ENCODE results near the gene MPO. TPM values are rescaled to one million over a fixed set of nuclear protein-coding genes. Genes with fewer than 3 reads are reported as not detected.

The MPO gene
- total and polyA plus RNA-seq, 2 of the 4 experiments (the other 2 are of a cell fraction) = not detected

DNA sequence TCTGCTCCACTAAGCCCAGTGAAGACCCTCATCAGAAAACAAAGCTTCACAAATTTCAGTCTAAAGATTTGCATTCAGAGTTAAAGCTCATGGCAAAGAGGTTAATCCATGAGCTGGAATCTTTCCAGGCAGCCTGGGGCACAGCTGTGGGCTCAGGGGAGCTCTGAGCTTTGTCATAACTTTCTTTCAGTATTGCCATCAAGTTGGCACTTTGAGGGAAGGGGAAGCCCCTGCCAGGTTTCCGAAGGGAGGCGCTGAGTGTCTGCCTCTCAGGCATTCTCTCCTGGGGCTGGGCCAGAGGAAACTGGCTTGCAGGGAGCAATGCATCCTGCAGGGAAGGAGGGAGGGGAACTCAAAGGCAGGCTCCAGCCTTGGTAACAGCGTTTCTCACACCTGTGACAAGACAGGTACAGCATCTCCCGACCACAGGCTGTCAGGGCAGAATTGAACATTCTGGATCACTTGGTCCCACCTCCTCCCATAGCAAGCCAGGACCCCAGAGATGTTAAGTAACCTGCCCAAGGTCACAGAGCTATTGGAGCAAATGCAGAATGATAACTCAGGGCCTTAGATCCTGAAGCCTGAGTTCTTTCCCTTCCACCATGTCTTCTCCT lies 38.5 kb downstream of the MPO start:
- Histone ChIP-seq H4K5ac (ENCODE audit: low read depth, low read length) (no peak overlapping the region), H3K9ac (ENCODE audit: low read depth, low read length) (no peak overlapping the region), H3K9me1 (ENCODE audit: insufficient read depth, low read length) (no peaks in the 10 kb centered on the region), H2BK20ac (ENCODE audit: low read depth, low read length) (no peak overlapping the region), H3K36me3 (ENCODE audit: control insufficient read depth, insufficient read depth, low read length) (no peaks in the 10 kb centered on the region), H2BK15ac (ENCODE audit: low read depth, low read length) (no peak overlapping the region), H3K4me3 (ENCODE audit: insufficient read depth, low read depth, low read length) (no peak overlapping the region), H2BK5ac (ENCODE audit: low read depth, low read length, poor library complexity, severe bottlenecking) (no peak overlapping the region), H2AK9ac (replicated peaks; ENCODE audit: low read depth, low read length, poor library complexity) (no peak overlapping the region), H3K4me2 (ENCODE audit: low read depth, low read length) (no peak overlapping the region), H4K8ac (ENCODE audit: low read depth in 2 of 2, low read length in 2 of 2) (no peak overlapping the region), H3K18ac (ENCODE audit: low read depth, low read length) (no peak overlapping the region), H2AK5ac (ENCODE audit: low read depth, low read length) (no peak overlapping the region), H3K79me1 (ENCODE audit: low read depth in 1 of 2, low read length in 2 of 2) (no peaks in the 10 kb centered on the region), H3K4ac (ENCODE audit: low read depth, low read length) (no peak overlapping the region), H2BK120ac (ENCODE audit: low read depth, low read length) (no peak overlapping the region), H2AFZ (replicated peaks; ENCODE audit: low read length, poor library complexity) (no peak overlapping the region), H3K9me3 (ENCODE audit: control insufficient read depth, insufficient read depth, low read length) (no peaks in the 10 kb centered on the region), H3K4me1 (ENCODE audit: control insufficient read depth, insufficient read depth, low read length) (no peaks in the 10 kb centered on the region), H4K20me1 (ENCODE audit: insufficient read depth, low read length) (no peaks in the 10 kb centered on the region), H3K27ac (ENCODE audit: insufficient read depth, low read length) (no peak overlapping the region), H3K56ac (ENCODE audit: extremely low read depth, insufficient read depth, low read length) (no peak overlapping the region), H4K91ac (ENCODE audit: insufficient read depth, low read depth, low read length) (no peak overlapping the region), H3K23ac (ENCODE audit: low read depth, low read length) (no peak overlapping the region), H3K27me3 (ENCODE audit: control insufficient read depth, insufficient read depth, low read length) (peaks cover 62% of the 10 kb centered on the region), H3K14ac (replicated peaks; ENCODE audit: low read depth, low read length) (no peak overlapping the region)
- DNase-seq (no peak), ATAC-seq (ENCODE audit: low read depth) (no peak)
- ChIA-PET CTCF (no interaction called here), POLR2A (ENCODE audit: unreplicated experiment) (no interaction called here)
- BruUV-seq (replicated peaks) = no TSS peak
- 0% methylated on average over 1 of the region's 4 CpGs; no CpG with 5 or more reads in 1 of the 2 experiments for WGBS, 2 experiments (ENCODE audit: extremely low coverage in 2 of 2, insufficient read length in 1 of 2)
- TF ChIP-seq RAD21 (IDR thresholded peaks at IDR 0.05; ENCODE audit: low read length) (no peak), RCOR1 (IDR thresholded peaks at IDR 0.05; ENCODE audit: insufficient replicate concordance, low read length) (no peak), MAZ (IDR thresholded peaks at IDR 0.05; ENCODE audit: borderline replicate concordance, low read depth, low read length) (no peak), CHD1 (IDR thresholded peaks at IDR 0.05; ENCODE audit: low read depth, low read length) (no peak)
- dilution Hi-C loops (cut with HindIII; ENCODE audit: low sequenced_read_pairs, unreplicated experiment) = no loop called here
- in situ Hi-C loops (cut with MboI; ENCODE audit: low sequenced_read_pairs) = no loop called here
- intact Hi-C loops (cut with micrococcal nuclease) = no loop called here
